GM10266 (cell line): Measurements from ENCODE around the gene B3GAT2.

ENCODE experiments used
- DNase-seq: peaks from one replicate; pipeline ENCODE4 v3.0.0; 2012; ENCODE audit errors: extremely low spot score
- TF ChIP-seq, protein P1 (sequence below): IDR thresholded peaks from 2 replicates; pipeline ENCODE4 v1.5.1; 2012; ENCODE audit warnings: mild to moderate bottlenecking, low read depth; ENCODE audit not compliant: control insufficient read depth, insufficient read depth; ENCODE audit errors: missing control alignments

Gene B3GAT2

DNA sequence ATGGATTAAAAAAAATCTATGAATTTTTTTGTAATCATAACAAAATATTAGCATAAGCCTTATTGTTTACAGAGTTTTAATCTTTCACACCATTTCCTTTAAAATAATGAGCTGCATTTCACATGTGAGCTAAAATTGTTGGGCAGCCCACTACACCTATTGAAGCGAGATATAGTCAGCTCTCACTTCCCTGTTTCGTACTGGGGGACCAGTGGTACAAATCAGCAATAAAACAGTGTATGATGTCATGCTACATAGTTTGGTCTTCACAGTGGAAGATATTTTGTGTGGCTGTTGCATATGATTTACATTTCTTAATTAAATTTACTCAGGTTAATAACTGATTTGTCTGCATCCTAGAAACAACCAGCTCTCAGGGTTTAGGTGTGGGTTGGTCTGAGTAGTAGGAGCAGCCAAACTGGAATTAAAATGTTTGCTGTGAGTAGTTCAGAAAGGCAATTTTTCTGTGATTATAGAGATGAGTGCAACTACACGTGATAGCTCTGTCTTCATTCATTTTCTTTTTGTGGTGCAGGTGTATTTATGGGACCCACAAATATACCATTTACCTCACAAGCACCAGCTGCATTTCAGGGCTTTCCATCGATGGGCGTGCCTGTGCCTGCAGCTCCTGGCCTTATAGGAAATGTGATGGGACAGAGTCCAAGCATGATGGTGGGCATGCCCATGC lies 99.3 kb downstream of the B3GAT2 start:
- TF ChIP-seq, protein P1, sequence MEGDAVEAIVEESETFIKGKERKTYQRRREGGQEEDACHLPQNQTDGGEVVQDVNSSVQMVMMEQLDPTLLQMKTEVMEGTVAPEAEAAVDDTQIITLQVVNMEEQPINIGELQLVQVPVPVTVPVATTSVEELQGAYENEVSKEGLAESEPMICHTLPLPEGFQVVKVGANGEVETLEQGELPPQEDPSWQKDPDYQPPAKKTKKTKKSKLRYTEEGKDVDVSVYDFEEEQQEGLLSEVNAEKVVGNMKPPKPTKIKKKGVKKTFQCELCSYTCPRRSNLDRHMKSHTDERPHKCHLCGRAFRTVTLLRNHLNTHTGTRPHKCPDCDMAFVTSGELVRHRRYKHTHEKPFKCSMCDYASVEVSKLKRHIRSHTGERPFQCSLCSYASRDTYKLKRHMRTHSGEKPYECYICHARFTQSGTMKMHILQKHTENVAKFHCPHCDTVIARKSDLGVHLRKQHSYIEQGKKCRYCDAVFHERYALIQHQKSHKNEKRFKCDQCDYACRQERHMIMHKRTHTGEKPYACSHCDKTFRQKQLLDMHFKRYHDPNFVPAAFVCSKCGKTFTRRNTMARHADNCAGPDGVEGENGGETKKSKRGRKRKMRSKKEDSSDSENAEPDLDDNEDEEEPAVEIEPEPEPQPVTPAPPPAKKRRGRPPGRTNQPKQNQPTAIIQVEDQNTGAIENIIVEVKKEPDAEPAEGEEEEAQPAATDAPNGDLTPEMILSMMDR, result no peak
- peak; percentile 44 for DNase-seq

DNA sequence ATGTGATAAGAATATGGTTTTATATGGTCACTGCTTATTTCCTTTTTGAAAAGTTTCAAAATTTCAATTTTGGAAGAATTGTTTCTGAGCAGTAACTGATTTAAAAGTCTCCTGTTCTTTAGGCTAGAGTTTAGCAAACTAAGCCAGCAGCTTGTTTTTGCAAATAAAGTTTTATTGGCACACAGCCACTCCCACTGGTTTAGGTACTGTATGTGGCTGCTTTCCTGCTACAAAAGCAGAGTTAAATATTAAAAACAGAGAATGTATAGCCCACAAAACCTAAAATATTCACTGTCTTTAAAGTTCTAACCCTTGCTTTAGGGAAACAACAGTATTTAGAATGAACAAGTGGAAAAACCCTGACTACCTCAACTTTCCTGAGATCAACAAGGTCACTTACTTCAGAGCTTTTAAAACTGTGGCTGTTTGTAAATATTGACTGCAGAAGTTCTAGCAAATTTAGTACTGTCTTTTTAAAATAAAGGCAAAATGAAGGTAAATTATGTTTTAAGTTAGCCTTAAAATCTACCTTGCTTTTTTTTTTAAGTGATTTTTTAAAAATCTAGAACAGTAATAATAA lies 104.1 kb downstream of the B3GAT2 start:
- no peak for DNase-seq
- TF ChIP-seq, protein P1, result no peak

DNA sequence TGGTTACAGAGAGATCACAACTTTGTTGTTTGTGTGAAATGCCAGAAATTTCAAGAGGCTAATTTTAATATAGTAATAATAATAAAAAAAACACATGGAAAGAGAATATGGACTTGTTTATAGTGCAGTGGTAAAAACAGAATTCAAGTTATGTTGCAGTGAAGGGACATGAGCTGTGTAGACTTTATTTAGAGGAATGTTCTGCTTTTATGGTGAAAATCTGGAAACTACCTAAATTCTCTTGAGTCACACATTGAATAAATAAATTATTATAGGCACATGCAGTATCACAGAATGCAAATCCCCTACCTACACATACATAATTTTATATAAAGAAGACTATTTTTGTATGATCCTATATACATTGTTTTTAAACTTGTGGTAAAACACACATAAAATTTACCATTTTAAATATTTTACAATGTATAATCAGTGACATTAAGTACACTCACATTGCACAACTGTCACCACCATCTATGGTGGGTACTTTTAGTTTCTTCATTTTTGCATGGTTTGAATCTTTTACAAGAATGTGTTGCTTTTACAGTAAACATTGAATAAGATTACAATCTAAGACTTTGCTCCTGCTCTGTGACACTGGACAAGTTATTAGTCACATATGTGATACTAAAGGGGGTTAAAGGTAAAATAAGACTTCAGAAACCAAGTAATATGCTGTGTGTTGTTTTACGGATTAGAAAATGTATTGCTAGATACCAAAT lies 107.4 kb downstream of the B3GAT2 start:
- DNase-seq, result no peak
- TF ChIP-seq, protein P1, result no peak

DNA sequence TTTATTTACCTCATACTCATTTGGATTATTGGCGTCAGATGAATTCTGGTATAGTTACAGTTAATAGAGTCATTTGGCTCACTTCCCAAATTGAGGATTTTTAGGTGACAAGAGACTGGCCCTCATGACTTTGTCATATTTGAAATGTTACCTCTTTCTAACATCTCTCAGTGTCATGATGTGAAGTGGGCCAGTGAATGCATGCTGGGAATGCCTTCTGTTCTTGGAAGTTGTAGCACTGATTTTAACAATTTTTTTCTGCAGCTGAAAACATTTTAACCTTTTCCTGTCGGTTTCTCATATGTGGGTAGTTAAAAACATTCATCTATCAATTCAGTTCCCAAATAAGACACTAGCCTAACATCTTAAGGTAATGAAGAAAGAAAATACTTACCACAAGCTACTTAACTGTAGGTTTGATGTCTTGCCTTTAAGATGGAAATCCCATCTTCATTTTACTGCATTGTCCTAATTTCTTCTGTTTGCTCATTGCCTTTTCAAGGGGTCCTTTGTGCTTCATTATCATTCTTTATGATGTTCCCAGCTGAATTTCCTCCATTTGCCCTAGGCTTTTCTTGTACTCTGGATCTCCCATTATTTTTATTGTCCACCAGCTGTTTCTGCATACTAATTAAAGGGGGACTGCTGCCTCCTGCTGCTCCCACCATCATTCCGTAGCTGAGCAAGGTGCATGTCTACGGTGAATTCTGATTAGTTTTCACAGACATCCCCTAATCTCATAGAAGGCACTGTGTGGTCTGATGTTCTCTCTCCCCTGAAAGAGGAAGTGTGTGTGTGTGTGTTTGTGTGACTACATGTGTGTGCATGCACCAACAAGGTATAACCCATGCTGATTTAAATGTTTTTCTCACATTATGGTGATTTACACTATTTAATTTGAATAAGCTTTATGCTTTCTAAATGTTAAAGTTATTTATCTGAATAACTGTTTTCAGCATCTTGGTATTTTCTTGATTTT lies 109.5 kb downstream of the B3GAT2 start:
- TF ChIP-seq, protein P1, result no peak
- no peak for DNase-seq

DNA sequence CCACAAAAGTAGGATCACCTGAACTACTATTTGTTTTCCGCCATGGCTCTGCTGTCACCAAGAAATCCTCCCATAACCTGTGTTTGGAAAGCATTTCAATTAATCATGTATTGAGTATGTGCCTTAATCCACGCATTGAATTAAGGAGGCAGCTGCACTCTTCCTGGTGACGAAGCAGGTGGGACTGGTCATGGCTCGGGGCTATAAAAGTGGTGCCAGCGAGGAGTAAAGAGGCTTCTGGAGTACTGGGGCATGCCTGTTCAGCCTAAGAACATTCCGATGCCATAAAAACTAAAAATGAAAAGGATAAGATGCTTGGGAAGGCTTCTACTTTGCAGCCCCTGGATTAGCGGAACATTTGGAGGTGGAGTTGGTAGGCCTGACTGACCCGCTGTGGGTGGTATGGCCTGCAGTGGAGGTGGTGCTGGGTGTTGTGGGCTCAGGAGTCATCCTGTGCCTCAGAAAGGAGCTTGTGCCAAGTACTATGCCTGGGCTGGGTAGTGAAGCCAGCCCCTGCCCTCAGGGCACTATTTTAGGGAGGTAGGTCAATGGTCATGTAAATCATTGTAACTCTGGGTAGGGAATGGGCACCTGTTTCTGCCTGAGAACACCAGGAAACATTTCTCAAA lies 110.5 kb downstream of the B3GAT2 start:
- TF ChIP-seq, protein P1, result no peak
- DNase-seq, result no peak

DNA sequence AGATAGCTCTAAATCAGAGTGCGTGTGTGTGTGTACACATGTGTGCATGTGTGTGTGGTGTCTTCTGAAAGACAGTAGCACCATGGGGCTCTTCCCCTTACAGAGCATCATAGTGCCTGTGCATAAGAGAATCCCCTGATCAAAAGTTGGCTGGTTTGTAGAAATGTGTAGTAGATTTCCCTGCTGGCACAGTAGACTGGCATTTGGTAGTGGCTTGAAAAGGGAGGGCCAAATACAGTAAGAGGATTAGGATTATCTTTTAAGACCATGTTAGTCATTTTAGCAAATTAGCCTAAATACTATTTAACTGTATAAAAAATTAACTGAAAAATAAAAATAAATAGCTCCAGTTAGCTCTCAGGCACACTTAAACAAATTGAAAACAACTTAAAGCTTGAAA lies 112.6 kb downstream of the B3GAT2 start:
- TF ChIP-seq, protein P1, result no peak

More for the DNA sequence above, 112.6 kb downstream of the B3GAT2 start:
- no peak for DNase-seq
